A549 (cell line): ENCODE data around the gene DAB1.

Source experiments
- CTCF ChIP-seq: fragments of >200 bp; sonication (Bioruptor Twin); formaldehyde crosslinking; IDR thresholded peaks from 3 replicates; pipeline ENCODE4 v1.5.1; 2016
- EP300 ChIP-seq, 2 experiments: fragments of >200 bp; sonication (Bioruptor Twin); formaldehyde crosslinking; IDR thresholded peaks; 2 replicates in 1 of 2; 3 replicates in 1 of 2; pipeline ENCODE4 v1.6.1; 2016 to 2017
- MAX ChIP-seq: IDR thresholded peaks from 2 replicates; pipeline ENCODE4 v1.6.1; 2012
- RCOR1 ChIP-seq: fragments of 150-350 bp; IDR thresholded peaks from 2 replicates; pipeline ENCODE4 v1.6.1; 2014; ENCODE audit warnings: antibody characterized with exemption, low read length, low read depth
- USF2 ChIP-seq: fragments of 450-650 bp; IDR thresholded peaks from 2 replicates; pipeline ENCODE4 v1.6.1; 2014; ENCODE audit warnings: antibody characterized with exemption
- ZNF302 ChIP-seq: fragments of 250-450 bp; sonication (Bioruptor Pico); IDR thresholded peaks from 2 replicates; pipeline ENCODE4 v1.9.0; 2021; ENCODE audit warnings: inconsistent platforms, mild to moderate bottlenecking, moderate library complexity

GRCh38 chr1:57206038-57206437 is 217.8 kb downstream of the DAB1 start:
- TF ChIP-seq MAX (no peak), RCOR1 (no peak), EP300 (IDR thresholded peaks at IDR 0.05) (no peak), USF2 (no peak), CTCF (no peak), ZNF302 (CRISPR knock-in tag) (no peak)
